SK-N-SH (cell line): Measurements from ENCODE around the gene FOXI1. TPM values are rescaled to one million over a fixed set of nuclear protein-coding genes. Genes with fewer than 3 reads are reported as not detected.

ENCODE experiments used
- CTCF ChIA-PET: fragments of 300-600, 350-600 bp; formaldehyde crosslinking; extraction: SDS; loops from one replicate; lab custom pipeline; 2021; lab: Yijun Ruan, JAX
- POLR2A ChIA-PET: fragments of 350-600 bp; sonication (Branson Sonifier 250); formaldehyde crosslinking; extraction: SDS; loops from one replicate; lab custom pipeline; 2020; ENCODE audit warnings: antibody characterized with exemption, inconsistent platforms; lab: Yijun Ruan, JAX
- DNase-seq: peaks from one replicate; pipeline ENCODE4 v3.0.0; 2012
- H2AFZ ChIP-seq: fragments of 200-600 bp; sonication (generic); 2 replicates; pipeline ENCODE4 v1.8.1; 2016; ENCODE audit warnings: antibody characterized with exemption, mild to moderate bottlenecking, low read depth
- H3F3A ChIP-seq: fragments of 200-600 bp; sonication (generic); replicated peaks from 2 replicates; pipeline ENCODE3; 2016; ENCODE audit warnings: antibody characterized with exemption, mild to moderate bottlenecking; ENCODE audit not compliant: insufficient read depth
- H3K27ac ChIP-seq, 2 experiments: fragments of 200-500 bp in 1 of 2; fragments of 200-600 bp in 1 of 2; sonication (Bioruptor generic) in 1 of 2; sonication (generic), shearing (Covaris generic) in 1 of 2; 2 replicates each; pipeline versions ENCODE4 v1.5.1 to v1.6.1; 2014 to 2016; ENCODE audit warnings: low read depth in 2 of 2, inconsistent platforms in 1 of 2, low read length in 1 of 2, mild to moderate bottlenecking in 1 of 2, mixed read lengths in 1 of 2
- H3K27me3 ChIP-seq: fragments of 200-600 bp; sonication (generic), shearing (Covaris generic); 2 replicates; pipeline ENCODE4 v1.6.1; 2016; ENCODE audit warnings: mixed run types; ENCODE audit not compliant: insufficient read depth
- H3K36me3 ChIP-seq, 2 experiments: fragments of 200-500 bp in 1 of 2; fragments of 200-600 bp in 1 of 2; sonication (Bioruptor generic) in 1 of 2; sonication (generic) in 1 of 2; replicated peaks in 1 of 2; 2 replicates each; pipeline versions ENCODE3 to v1.5.1; 2014 to 2016; ENCODE audit warnings: low read length in 1 of 2, mild to moderate bottlenecking in 1 of 2; ENCODE audit not compliant: insufficient read depth in 2 of 2, control insufficient read depth in 1 of 2
- H3K4me1 ChIP-seq, 2 experiments: fragments of 200-500 bp in 1 of 2; fragments of 200-600 bp in 1 of 2; sonication (Bioruptor generic) in 1 of 2; sonication (generic), shearing (Covaris generic) in 1 of 2; 2 replicates each; pipeline versions ENCODE4 v1.5.1 to v1.6.1; 2014 to 2016; ENCODE audit warnings: low read depth in 1 of 2, low read length in 1 of 2, mixed run types in 1 of 2; ENCODE audit not compliant: insufficient read depth in 2 of 2, control insufficient read depth in 1 of 2
- H3K4me2 ChIP-seq: fragments of 200-600 bp; sonication (generic), shearing (Covaris generic); 2 replicates; pipeline ENCODE4 v1.6.1; 2017; ENCODE audit warnings: mixed run types
- H3K4me3 ChIP-seq, 2 experiments: fragments of 200-500 bp in 1 of 2; fragments of 200-600 bp in 1 of 2; sonication (Bioruptor generic) in 1 of 2; sonication (generic), shearing (Covaris generic) in 1 of 2; 2 replicates each; pipeline versions ENCODE4 v1.5.1 to v1.8.1; 2014 to 2016; ENCODE audit warnings: low read depth in 2 of 2, inconsistent platforms in 1 of 2, low read length in 1 of 2, mild to moderate bottlenecking in 1 of 2, mixed read lengths in 1 of 2, moderate library complexity in 1 of 2
- H3K79me2 ChIP-seq: fragments of 200-600 bp; sonication (generic); 2 replicates; pipeline ENCODE4 v1.8.1; 2017; ENCODE audit warnings: mild to moderate bottlenecking; ENCODE audit not compliant: insufficient read depth
- H3K9ac ChIP-seq: fragments of 200-600 bp; sonication (generic); 2 replicates; pipeline ENCODE4 v1.6.1; 2017; ENCODE audit warnings: mixed run types
- H3K9me2 ChIP-seq: fragments of 200-600 bp; sonication (generic); 2 replicates; pipeline ENCODE4 v1.6.1; 2017; ENCODE audit warnings: mixed run types
- H3K9me3 ChIP-seq: fragments of 200-600 bp; sonication (generic); 2 replicates; pipeline ENCODE4 v1.6.1; 2017; ENCODE audit warnings: mixed run types, mild to moderate bottlenecking, moderate library complexity
- H4K20me1 ChIP-seq: fragments of 200-600 bp; sonication (generic); 2 replicates; pipeline ENCODE4 v1.6.1; 2017; ENCODE audit warnings: mild to moderate bottlenecking, mixed run types; ENCODE audit not compliant: insufficient read depth
- CHD2 ChIP-seq: fragments of 150-350 bp; IDR thresholded peaks from 2 replicates; pipeline ENCODE4 v1.6.1; 2018; ENCODE audit warnings: low read length; ENCODE audit not compliant: partially characterized antibody
- EP300 ChIP-seq, 2 experiments: IDR thresholded peaks; 2 replicates each; pipeline versions ENCODE4 v1.4.0 to v1.6.1; 2012; ENCODE audit warnings: borderline replicate concordance in 1 of 2, low read depth in 1 of 2, low read length in 1 of 2
- EZH2phosphoT487 ChIP-seq: fragments of 200-600 bp; sonication (generic); IDR thresholded peaks from 2 replicates; pipeline ENCODE4 v1.6.1; 2017; ENCODE audit warnings: low read depth, mixed run types, mild to moderate bottlenecking, antibody characterized with exemption, moderate library complexity, borderline replicate concordance
- FOXM1 ChIP-seq: IDR thresholded peaks from 2 replicates; pipeline ENCODE4 v1.4.0; 2012; ENCODE audit warnings: low read depth, mild to moderate bottlenecking
- MXI1 ChIP-seq: IDR thresholded peaks from 2 replicates; pipeline ENCODE4 v1.6.1; 2012; ENCODE audit warnings: mild to moderate bottlenecking, low read depth, low read length, improper control_type of control experiment
- NRF1 ChIP-seq: IDR thresholded peaks from 2 replicates; pipeline ENCODE4 v1.6.1; 2012; ENCODE audit warnings: low read depth, mild to moderate bottlenecking, low read length
- POLR2AphosphoS5 ChIP-seq: IDR thresholded peaks from 2 replicates; pipeline ENCODE4 v1.6.1; 2012; ENCODE audit warnings: low read depth, low read length
- RAD21 ChIP-seq: IDR thresholded peaks from 2 replicates; pipeline ENCODE4 v1.6.1; 2012; ENCODE audit warnings: mild to moderate bottlenecking, low read length
- RCOR1 ChIP-seq: fragments of 150-350 bp; IDR thresholded peaks from 2 replicates; pipeline ENCODE4 v1.6.1; 2017; ENCODE audit warnings: antibody characterized with exemption, low read length
- TCF12 ChIP-seq: IDR thresholded peaks from 2 replicates; pipeline ENCODE4 v1.4.0; 2012
- TEAD4 ChIP-seq: IDR thresholded peaks from 2 replicates; pipeline ENCODE4 v1.4.0; 2012; ENCODE audit warnings: mild to moderate bottlenecking, borderline replicate concordance; ENCODE audit not compliant: insufficient read depth
- whole genome bisulfite sequencing: methylation state at CpG from one replicate; pipeline ENCODE4 v1.1.6; 2017; ENCODE audit warnings: low lambda C conversion rate; 5-methylcytosine and 5-hydroxymethylcytosine counted together
- polyA plus RNA-seq, 3 experiments: library from polyadenylated mRNA; depleted of rRNA; stranded (reverse); fragments of >200 nt; gene quantifications; 2 replicates each; pipeline ENCODE4 v1.2.3, GENCODE V29; 2012
- TF ChIP-seq, protein P1 (sequence below): fragments of 200-600 bp; sonication (generic); IDR thresholded peaks from 2 replicates; pipeline ENCODE4 v1.6.1; 2017; ENCODE audit warnings: antibody characterized with exemption, mild to moderate bottlenecking, moderate library complexity
- TF ChIP-seq, protein P2 (sequence below): IDR thresholded peaks from 2 replicates; pipeline ENCODE4 v1.4.0; 2012; ENCODE audit warnings: low read depth
- TF ChIP-seq, protein P3 (sequence below): IDR thresholded peaks from 2 replicates; pipeline ENCODE4 v1.6.1; 2012; ENCODE audit warnings: mild to moderate bottlenecking, low read depth, low read length, moderate library complexity

The FOXI1 gene
- polyA plus RNA-seq, 1 of the 3 experiments (the other 2 are of a cell fraction): not detected

DNA sequence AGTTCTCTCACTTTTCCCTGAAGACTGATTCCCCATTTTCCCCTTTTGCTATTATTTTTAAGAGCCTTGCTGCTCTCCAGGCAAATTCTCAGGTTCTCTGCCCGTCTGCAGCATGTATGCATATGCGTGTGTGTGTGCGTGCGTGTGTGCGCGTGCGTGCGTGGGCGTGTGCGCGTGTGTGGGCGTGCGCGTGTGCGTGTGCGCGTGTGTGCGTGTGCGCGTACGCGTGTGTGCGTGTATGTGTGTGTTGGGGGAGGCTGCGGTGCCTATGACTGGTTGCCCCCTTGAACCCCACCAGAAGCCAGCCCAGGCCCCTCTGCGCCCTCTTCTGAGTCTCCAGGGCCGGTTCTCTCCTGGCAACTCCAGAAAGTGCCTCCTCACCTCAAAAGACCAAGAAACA lies 987 bp upstream of the FOXI1 start (continued):
- TF ChIP-seq, protein P1, sequence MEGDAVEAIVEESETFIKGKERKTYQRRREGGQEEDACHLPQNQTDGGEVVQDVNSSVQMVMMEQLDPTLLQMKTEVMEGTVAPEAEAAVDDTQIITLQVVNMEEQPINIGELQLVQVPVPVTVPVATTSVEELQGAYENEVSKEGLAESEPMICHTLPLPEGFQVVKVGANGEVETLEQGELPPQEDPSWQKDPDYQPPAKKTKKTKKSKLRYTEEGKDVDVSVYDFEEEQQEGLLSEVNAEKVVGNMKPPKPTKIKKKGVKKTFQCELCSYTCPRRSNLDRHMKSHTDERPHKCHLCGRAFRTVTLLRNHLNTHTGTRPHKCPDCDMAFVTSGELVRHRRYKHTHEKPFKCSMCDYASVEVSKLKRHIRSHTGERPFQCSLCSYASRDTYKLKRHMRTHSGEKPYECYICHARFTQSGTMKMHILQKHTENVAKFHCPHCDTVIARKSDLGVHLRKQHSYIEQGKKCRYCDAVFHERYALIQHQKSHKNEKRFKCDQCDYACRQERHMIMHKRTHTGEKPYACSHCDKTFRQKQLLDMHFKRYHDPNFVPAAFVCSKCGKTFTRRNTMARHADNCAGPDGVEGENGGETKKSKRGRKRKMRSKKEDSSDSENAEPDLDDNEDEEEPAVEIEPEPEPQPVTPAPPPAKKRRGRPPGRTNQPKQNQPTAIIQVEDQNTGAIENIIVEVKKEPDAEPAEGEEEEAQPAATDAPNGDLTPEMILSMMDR: no peak
- TF ChIP-seq EZH2phosphoT487 (no peak), NRF1 (no peak), POLR2AphosphoS5 (no peak), EP300 (IDR thresholded peaks at IDR 0.05; ENCODE audit: borderline replicate concordance in 1 of 2, low read depth in 1 of 2, low read length in 1 of 2) (no peak), MXI1 (no peak), FOXM1 (no peak), RCOR1 (no peak)
- TF ChIP-seq, protein P2, sequence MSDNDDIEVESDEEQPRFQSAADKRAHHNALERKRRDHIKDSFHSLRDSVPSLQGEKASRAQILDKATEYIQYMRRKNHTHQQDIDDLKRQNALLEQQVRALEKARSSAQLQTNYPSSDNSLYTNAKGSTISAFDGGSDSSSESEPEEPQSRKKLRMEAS: no peak
- TF ChIP-seq, protein P3, sequence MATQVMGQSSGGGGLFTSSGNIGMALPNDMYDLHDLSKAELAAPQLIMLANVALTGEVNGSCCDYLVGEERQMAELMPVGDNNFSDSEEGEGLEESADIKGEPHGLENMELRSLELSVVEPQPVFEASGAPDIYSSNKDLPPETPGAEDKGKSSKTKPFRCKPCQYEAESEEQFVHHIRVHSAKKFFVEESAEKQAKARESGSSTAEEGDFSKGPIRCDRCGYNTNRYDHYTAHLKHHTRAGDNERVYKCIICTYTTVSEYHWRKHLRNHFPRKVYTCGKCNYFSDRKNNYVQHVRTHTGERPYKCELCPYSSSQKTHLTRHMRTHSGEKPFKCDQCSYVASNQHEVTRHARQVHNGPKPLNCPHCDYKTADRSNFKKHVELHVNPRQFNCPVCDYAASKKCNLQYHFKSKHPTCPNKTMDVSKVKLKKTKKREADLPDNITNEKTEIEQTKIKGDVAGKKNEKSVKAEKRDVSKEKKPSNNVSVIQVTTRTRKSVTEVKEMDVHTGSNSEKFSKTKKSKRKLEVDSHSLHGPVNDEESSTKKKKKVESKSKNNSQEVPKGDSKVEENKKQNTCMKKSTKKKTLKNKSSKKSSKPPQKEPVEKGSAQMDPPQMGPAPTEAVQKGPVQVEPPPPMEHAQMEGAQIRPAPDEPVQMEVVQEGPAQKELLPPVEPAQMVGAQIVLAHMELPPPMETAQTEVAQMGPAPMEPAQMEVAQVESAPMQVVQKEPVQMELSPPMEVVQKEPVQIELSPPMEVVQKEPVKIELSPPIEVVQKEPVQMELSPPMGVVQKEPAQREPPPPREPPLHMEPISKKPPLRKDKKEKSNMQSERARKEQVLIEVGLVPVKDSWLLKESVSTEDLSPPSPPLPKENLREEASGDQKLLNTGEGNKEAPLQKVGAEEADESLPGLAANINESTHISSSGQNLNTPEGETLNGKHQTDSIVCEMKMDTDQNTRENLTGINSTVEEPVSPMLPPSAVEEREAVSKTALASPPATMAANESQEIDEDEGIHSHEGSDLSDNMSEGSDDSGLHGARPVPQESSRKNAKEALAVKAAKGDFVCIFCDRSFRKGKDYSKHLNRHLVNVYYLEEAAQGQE: no peak

DNA sequence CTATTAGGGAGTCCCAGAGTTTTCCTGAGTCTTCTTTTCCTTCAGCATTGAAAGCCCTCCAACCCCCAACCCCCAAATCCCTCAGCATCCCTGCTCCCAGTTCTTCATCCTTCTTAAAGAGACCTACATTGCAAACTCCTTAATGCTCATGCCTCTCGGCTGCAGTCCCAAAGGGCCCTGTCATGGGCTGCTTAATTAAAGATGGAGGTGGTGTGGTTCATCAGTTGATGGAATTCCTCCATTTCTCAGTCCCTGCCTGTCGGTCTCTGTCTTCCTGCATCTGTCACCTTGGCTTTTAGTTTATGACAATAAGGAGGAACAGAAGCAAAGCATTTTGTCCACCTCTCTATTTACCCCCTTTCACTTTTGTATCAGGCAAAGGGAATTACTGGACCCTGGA lies 2.0 kb downstream of the FOXI1 start:
- Histone ChIP-seq H3K4me3 (no peak overlapping the region), H3F3A (no peaks in the 10 kb centered on the region), H3K4me2 (no peak overlapping the region), H3K79me2 (no peaks in the 10 kb centered on the region), H3K9me3 (no peaks in the 10 kb centered on the region), H3K27me3 (no peaks in the 10 kb centered on the region; the same call in 1 of the 2 replicates), H3K4me1 (no peaks in the 10 kb centered on the region; a peak in 1 of 4 replicates), H3K9ac (no peak overlapping the region), H3K27ac (no peak overlapping the region), H2AFZ (no peak overlapping the region), H4K20me1 (no peaks in the 10 kb centered on the region), H3K36me3 (no peaks in the 10 kb centered on the region), H3K9me2 (no peaks in the 10 kb centered on the region)
- ChIA-PET POLR2A (no interaction called here), CTCF (interaction anchor here (1.7 to 9.7 kb wide), 3 partner anchors 7 to 75 kb away, joined by 3 to 201 read pairs (median 31); no protein-coding TSS in a partner anchor)
- 75% methylated on average over 2 of the region's 2 CpGs for WGBS
- no peak for DNase-seq
- no peak for TF ChIP-seq RAD21
- no peak for TF ChIP-seq TCF12
- TF ChIP-seq TEAD4: no peak
- no peak for TF ChIP-seq CHD2
